Vagina (tissue), 2 donors: ENCODE results near the gene ABCC3.

ENCODE experiments used
- POLR2A ChIP-seq, 2 donors: fragments of 450-650 bp; IDR thresholded peaks; one replicate each; pipeline ENCODE4 v1.6.1; 2017; ENCODE audit warnings: antibody characterized with exemption in 2 of 2, mild to moderate bottlenecking in 2 of 2, moderate library complexity in 2 of 2
- POLR2AphosphoS5 ChIP-seq, 2 donors: sonication (generic); formaldehyde crosslinking; IDR thresholded peaks; one replicate each; pipeline ENCODE4 v1.9.0; 2017; ENCODE audit warnings: antibody characterized with exemption in 2 of 2, mild to moderate bottlenecking in 2 of 2, low read depth in 1 of 2; ENCODE audit not compliant: insufficient read depth in 1 of 2

- TF ChIP-seq POLR2AphosphoS5 (IDR thresholded peaks at IDR 0.05; ENCODE audit: insufficient read depth in 1 of 2, low read depth in 1 of 2) (no peak), POLR2A (IDR thresholded peaks at IDR 0.05) (no peak)
These were observed 30.2 kb downstream of the ABCC3 start for GRCh38 chr17:50664788-50665458.
